Measurements from ENCODE around the gene NCAN. TPM values are rescaled to one million over a fixed set of nuclear protein-coding genes. Genes with fewer than 3 reads are reported as not detected.

NCAN gene
- total RNA-seq, 1 donor from 2014 or later = not detected

GRCh38 chr19:19258589-19259338, 47.0 kb downstream of the NCAN start:
- intact Hi-C loops (cut with micrococcal nuclease) = no loop called here

DNA sequence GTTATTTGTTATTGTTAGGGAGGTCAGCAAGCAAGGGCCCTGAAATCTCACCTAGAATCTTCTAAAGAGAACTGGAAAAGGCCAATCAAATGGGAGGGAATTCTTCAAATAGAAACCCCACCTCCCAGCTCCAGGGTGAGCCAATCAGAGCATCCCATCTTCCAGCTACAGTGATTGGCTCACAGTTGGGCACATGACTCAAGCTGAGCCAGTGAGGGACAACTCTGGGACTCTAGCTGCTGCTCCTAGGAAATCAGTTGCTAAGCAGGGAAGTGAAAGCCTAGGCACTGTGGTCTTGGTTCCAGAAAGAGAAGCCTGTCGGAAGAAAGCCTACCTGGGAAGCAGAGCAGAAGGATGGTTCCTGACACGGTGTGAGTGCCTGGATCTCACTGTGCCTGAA, 48.0 kb downstream of the NCAN start:
- intact Hi-C loops (cut with micrococcal nuclease) = no loop called here

DNA sequence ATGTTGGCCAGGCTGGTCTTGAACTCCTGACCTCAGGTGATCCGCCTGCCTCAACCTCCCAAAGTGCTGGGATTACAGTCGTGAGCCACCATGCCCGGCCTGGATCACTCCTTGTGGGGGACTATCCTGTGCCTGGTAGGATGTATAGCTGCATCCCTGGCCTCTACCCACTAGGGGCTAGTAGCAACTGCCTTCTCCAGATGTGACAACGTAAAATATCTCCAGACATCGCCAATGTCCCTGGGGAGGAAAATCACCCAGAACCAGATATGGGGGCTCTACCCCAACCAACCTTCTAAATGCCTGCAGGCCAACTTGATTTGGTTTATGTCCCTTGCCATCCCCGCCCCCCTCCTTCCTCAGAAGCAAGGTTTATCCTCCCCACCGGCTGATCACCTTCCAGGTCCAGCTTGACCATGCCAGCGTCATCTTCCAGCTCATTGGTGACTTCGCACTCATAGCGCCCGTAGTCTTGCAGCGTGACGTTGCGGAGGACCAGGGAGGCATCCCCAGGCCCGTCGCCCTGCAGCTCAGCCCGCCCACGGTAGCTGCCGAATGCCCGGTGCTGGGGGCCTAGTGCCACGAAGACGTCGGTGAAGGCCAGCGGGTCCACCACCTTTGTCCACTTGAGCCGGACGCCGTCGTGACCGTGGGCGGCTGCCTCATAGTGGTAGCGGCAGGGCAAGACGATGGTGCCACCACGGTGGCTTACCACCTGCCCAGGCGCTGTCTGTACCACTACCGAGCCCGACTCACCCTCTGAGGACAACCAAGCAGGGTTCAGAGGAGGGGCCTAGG, 48.9 kb downstream of the NCAN start:
- intact Hi-C loops (cut with micrococcal nuclease) = no loop called here

DNA sequence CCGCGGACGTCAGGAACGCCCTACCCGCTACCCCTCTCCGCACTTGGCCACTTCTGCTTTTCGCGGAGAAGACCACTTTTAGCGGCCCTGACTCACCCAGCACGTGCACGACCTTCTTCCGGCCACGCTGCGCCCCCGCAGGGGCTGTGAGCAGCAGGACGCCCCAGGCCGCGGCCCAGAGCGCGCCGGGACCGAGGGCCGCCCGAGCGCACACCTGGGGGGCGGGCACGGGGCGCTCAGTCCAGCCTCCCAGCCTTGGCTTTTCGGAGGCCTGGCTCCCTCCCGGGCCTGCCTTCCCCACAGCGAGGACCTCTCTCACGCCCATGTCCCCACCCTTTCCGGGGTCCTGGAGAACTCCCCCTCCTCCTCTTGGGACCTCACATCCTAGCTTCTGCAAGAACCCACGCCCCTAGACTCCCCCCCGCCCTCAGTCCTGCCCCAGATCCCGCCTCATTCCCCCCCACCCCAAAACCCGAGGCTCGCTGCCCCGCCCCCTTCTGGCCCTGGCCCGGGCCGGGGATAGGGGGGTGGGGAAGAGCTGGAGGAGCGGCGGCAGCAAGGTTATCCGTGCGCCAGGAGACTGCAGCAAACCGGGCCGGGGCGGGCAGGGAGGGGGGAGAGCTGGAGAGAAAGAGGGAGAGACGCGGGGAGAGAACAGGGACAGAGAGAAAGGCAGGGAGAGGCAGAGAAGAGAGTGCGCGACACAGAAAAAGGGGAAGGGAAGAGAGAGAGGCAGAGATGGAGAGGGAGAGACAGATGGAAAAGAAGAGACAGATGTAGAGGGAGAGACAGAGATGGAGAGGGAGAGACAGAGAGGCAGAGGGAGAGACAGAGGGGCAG, 49.8 kb downstream of the NCAN start:
- intact Hi-C loops (cut with micrococcal nuclease) = no loop called here

DNA sequence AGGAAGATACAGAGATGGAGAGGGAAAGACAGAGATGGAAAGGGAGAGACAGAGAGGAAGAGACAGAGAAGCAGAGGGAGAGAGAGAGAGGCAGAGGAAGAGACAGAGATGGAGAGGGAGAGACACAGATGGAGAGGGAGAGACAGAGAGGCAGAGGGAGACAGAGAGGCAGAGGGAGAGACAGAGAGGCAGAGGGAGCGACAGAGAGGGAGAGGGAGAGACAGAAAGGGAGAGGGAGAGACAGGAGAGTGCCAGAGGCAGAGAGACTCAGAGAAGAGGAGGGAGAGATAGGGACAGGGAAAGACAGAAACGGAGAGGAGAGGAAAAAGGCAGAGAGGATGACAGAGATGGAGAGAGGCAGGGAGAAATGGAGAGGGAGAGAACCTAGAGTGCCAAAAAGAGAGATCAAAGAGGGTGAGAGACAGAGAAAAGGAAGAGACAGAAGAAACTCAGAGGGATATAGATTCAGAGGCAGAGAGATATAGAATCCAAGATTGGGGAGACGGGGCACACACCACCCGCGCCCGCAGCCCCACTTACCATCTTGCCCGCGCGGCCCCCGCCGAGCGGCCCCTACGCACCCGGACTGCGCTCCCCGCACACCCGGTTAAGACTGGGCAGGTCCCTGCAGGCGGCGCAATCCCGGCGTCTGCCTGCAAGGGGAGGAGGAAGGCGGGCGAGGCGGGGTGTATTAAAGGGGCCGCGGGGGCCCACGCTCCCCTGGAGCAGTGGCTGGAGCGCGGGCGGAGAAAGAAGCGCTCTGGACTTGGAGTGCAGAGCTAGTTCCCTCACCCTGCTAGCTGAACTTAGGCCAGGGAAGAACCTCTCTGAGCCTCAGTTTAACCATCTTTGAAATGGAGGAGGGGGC, 50.7 kb downstream of the NCAN start:
- intact Hi-C loops (cut with micrococcal nuclease) = no loop called here

DNA sequence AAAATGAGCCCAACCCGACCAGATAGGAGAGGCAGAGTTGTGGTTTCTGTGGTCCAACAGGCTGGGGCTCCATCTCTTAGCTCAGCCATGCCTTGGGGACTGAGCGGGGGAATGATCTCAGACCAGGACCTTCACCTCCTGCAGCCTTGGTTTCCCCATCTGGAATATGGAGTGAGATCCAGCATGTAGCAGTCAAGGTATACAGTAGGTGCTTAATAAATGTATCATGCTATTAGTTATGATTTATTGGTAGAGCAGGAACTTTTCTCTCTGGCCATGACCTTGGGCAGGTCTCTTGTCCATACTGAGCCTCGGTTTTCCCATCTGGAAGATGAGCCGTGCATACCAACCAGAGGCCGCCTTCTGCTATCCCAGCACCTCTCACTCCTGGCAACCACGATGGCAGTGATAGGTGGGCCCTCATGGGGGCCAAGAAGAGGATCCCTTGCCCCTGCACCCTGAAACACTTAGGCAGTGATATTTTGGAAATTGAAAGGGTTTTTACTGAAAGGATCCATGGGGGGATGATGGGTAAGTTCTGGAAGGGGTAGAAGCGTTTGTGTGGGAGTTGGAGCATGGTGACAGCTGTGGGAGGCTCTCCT, 52.2 kb downstream of the NCAN start:
- intact Hi-C loops (cut with micrococcal nuclease) = no loop called here

DNA sequence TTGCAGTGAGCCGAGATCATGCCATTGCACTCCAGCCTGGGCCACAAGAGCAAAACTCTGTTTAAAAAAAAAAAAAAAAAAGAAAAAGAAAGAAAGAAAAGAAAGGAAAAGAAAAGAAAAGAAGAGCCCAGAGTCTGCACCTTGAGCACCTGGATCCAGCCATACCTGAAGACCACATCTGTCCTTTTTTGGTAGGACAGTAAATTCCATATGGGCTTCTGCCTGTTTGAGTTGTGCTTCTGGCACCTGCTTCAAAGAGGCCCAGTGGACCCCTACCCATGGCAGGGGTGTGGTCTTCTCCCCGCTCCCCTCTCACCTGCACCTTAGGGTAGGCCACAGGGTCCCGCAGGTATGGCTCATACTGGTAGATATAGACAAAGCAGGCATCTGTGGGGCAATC, 55.5 kb downstream of the NCAN start:
- intact Hi-C loops (cut with micrococcal nuclease) = no loop called here

DNA sequence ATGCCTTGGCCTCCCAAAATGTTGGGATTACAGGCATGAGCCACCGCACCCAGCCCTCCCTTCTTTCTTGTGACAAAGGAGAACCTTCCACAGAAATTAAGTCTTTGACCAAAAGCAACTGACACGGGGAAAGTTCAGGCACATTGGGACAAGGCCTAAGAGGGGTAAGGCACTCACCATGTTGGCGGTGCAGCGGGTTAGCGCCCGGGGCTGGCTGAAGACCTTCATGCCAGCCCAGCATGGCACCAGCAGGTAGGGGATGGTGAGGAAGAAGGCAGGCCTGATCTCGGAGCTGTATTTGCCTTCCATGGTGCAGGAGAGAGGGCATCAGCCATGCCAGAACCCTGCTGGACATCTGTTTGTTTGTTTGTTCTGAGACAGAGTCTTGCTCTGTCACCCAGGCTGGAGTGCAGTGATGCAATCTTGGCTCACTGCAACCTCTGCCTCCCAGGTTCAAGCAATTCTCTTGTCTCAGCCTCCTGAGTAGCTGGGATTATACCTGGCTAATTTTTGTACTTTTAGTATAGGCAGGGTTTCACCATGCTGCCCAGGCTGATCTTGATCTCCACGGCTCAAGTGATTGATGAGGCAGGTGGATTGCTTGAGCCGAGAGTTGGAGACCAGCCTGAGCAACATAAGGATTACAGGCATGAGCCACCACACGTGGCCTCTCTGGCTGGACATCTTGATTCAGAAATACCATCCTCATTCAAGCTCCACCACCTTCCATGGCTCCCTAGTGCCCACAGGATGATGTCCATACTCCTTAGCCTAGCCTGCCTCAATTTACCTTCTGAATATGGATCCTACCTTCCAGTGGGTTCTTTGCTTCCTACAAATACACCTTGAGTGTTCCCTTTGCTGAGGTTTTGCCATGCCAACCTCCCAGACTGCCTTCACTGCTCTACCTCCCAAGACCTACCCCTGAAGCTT, 57.0 kb downstream of the NCAN start:
- intact Hi-C loops (cut with micrococcal nuclease) = no loop called here

DNA sequence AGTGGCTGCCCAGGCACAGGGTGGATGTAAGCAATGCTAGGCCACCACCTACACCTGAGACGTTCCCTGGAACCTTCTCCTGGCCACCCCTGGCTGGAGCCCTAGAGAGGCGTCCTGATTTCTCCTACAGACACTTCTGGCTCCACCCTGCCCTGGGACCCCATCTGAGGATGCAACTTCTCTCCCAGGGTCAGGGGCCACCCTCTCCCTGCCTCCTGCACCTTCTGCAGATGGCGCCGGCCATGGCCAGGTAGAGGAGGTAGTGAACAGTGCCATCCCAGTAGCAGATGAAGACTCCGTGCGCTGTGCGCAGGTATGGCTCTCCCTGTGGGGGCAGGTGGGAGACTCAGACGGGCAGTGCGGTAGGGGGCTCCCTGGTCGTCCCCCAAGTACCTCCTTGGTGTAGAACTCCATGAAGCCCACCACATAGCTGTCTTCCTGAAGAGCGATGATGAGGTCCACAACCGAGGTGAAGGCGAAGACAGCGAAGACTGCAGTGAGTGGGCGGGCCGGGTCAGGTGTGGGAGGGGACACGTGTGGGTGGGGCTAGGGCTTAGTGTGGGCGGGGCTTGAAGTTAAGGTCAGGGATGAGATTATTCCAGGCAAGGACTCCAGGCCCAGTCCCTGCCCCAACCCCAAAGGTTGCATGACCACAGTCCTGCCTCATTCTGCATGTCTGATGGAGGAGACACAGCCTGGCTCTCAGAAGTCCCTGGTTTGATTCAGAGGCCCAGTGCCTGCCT, 58.4 kb downstream of the NCAN start:
- intact Hi-C loops (cut with micrococcal nuclease) = no loop called here

DNA sequence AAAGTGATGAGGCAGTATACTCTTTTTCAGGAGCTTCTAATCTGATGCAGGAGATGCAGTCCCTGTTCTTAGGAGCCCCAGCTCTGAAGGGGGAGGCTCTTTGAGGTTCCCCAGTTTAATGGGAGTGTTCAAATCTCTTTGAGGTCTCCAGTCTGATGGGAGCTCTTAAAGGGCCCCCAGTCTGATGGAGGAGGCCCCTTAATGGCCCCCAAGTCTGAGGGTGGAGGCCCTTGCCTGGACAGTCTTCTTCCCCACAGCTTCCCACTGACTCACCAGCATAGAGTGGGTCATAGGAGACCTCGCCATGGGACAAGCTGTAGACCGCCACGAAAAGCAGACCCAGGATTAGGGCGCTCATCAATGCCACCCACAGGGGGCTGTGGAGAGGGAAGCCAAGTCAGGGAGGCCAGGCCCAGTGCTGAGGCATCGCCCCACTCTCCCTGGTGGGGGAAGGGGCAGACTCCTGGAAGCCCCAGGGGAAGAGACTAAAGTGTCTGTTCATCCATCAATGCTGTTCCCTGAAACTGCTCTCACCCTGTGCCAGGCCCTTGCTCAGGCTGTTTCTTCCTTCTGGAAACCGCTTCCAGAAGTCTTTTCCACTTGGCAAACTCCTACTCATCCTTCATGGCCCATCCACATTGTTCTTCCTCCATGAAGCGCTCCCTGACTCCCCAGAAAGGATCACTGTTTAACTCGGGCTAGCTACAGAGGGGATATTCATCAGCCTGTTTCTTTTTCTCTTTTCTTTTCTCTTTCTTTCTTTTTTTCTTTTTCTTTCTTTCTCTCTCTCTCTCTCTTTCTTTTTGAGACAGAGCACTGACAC, 59.2 kb downstream of the NCAN start:
- intact Hi-C loops (cut with micrococcal nuclease) = no loop called here

DNA sequence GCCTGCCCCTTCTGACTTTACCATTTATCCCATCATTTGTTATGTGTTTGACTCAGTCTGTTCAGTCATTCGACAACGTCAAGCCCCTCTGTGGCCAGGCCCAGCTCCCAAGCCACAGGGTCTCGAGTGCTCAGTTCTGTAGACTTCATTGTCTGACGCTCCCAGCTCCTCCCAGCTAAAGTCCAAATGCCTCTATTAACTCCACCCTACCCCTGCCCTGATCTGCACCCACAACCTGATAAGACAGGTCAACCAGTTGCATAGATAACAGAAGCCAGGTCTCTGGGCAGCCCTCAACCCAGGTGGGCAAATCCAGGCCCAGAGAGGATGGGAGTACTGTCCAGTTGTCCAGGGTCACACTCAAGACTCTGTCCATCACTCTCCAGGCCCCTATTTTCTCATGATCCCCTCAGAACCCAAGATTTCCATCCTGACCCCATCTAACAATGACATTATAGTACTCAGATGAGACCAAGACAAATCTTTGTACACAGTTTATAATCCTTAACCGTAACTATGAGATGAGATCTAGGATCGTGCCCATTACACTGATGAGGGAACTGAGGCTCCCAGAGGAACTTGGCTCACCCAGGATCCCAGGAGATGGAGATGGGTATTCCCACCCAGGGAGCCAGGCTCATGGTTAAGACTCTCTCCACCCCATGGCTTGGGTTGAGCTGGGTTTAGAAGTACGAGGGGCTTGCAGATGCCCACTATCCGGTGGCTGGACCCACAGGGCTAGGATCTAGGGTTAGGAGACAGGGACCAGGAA, 60.3 kb downstream of the NCAN start:
- intact Hi-C loops (cut with micrococcal nuclease) = no loop called here

- intact Hi-C loops (cut with micrococcal nuclease) = no loop called here
These were observed 62.4 kb downstream of the NCAN start for GRCh38 chr19:19274146-19274545.

DNA sequence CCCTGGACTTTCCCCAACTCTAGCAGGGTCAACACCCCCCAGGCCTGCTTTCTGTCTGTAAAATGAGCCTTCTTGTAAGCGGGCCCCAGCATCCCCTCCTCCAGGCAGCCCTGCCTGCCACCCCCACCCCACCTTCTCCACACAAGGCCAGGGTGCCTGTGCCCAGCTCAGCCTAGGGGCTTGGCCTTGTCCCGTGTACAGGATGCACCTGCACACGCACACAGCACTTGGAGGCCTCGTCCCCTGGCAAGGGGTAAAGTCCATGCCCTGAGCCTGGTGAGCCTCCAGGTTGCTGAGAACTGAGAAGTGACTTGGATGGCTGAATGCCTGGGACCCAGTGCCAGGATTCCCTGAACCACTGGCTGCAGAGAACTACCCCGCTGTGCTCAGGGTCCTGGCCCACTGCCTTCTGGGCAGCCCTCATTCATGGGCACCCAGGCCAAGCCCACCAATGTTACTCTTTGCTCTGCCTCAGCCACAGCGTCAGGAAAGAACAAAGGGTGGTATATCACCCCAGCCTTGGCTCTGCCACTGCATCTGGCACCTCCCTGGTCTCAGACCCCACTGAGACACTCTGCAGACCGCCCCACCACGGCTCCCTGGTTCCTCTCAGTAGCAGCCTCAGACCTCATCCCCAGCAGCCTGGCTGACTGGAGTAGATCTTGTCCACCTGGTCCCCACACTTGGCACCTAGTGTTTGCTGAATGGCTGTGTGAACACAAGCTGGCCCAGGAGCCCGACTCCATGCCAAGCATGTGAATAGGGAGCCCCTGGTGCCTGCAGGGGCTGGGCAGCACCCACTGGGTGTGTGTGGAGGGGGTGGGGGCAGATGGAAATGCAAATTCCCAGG, 63.2 kb downstream of the NCAN start:
- intact Hi-C loops (cut with micrococcal nuclease) = no loop called here

DNA sequence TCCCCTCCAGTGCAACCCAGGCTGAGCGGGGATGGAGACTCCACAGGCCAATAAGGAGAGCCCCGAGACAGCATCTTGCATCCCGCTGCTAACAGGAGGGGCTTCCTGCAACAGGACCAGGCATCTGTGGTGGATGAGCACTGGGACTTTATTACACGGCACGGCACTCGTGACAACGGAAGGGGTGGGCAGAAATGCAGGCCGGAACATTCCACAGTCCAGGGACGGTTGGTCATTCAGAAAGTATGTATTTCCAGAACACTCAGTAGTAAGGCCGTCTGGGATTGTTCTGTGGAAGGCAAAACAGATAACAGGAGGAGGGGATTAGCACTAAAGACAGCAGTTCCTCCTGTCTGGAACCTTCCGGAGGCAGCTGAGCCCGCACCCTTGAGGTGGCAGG, 64.6 kb downstream of the NCAN start:
- intact Hi-C loops (cut with micrococcal nuclease) = no loop called here

GRCh38 chr19:19276851-19277250, 65.1 kb downstream of the NCAN start:
- intact Hi-C loops (cut with micrococcal nuclease) = no loop called here

GRCh38 chr19:19278315-19278714, 66.6 kb downstream of the NCAN start:
- intact Hi-C loops (cut with micrococcal nuclease) = no loop called here
